Liver (tissue), 3 donors: ENCODE results near the gene IFT20.

Experiments used
- FOXA1 ChIP-seq: IDR thresholded peaks from 2 replicates; pipeline ENCODE4 v1.6.1; 2016; ENCODE audit warnings: antibody characterized with exemption
- HNF4G ChIP-seq: IDR thresholded peaks from 2 replicates; pipeline ENCODE4 v1.6.1; 2016; ENCODE audit warnings: antibody characterized with exemption
- NR2F2 ChIP-seq: IDR thresholded peaks from 2 replicates; pipeline ENCODE4 v1.6.1; 2016; ENCODE audit warnings: antibody characterized with exemption
- TAF1 ChIP-seq: conservative IDR thresholded peaks from 2 replicates; pipeline ENCODE4 v1.6.1; 2016; ENCODE audit warnings: antibody characterized with exemption, mild to moderate bottlenecking
- TF ChIP-seq, protein P1 (sequence below): fragments of 150-350 bp; IDR thresholded peaks from 2 replicates; pipeline ENCODE4 v1.5.1; 2017; ENCODE audit warnings: improper control_type of control experiment, low read depth, low read length; ENCODE audit not compliant: missing input control
- TF ChIP-seq, protein P2 (sequence below): IDR thresholded peaks from 2 replicates; pipeline ENCODE4 v1.6.1; 2016; ENCODE audit warnings: antibody characterized with exemption
- TF ChIP-seq, protein P3 (sequence below): IDR thresholded peaks from 2 replicates; pipeline ENCODE4 v1.6.1; 2016; ENCODE audit warnings: antibody characterized with exemption
- TF ChIP-seq, protein P4 (sequence below): IDR thresholded peaks from 2 replicates; pipeline ENCODE4 v1.6.1; 2016; ENCODE audit warnings: antibody characterized with exemption, mild to moderate bottlenecking
- TF ChIP-seq, protein P5 (sequence below): IDR thresholded peaks from 2 replicates; pipeline ENCODE4 v1.6.1; 2016; ENCODE audit warnings: antibody characterized with exemption
- donor health status: healthy.
- donor health status: healthy.

DNA sequence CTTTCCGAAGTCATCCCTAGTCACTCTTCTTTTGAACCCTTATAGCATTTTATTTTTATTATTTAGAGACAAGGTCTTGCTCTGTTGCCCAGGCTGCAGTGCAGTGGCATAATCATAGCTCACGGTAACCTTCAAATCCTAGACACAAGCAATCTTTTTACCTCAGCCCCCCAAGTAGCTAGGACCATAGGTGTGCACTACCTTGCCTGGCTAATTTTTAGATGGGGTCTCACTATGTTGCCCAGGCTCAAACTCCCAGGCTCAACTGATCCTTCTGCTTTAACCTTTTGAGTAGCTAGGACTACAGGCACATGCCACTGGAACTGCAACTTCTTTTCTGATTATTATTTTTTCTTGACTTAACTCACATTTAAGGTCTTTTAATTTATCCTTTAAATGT, 49.3 kb downstream of the IFT20 start:
- TF ChIP-seq, protein P1, sequence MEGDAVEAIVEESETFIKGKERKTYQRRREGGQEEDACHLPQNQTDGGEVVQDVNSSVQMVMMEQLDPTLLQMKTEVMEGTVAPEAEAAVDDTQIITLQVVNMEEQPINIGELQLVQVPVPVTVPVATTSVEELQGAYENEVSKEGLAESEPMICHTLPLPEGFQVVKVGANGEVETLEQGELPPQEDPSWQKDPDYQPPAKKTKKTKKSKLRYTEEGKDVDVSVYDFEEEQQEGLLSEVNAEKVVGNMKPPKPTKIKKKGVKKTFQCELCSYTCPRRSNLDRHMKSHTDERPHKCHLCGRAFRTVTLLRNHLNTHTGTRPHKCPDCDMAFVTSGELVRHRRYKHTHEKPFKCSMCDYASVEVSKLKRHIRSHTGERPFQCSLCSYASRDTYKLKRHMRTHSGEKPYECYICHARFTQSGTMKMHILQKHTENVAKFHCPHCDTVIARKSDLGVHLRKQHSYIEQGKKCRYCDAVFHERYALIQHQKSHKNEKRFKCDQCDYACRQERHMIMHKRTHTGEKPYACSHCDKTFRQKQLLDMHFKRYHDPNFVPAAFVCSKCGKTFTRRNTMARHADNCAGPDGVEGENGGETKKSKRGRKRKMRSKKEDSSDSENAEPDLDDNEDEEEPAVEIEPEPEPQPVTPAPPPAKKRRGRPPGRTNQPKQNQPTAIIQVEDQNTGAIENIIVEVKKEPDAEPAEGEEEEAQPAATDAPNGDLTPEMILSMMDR, result no peak
- TF ChIP-seq, protein P2, sequence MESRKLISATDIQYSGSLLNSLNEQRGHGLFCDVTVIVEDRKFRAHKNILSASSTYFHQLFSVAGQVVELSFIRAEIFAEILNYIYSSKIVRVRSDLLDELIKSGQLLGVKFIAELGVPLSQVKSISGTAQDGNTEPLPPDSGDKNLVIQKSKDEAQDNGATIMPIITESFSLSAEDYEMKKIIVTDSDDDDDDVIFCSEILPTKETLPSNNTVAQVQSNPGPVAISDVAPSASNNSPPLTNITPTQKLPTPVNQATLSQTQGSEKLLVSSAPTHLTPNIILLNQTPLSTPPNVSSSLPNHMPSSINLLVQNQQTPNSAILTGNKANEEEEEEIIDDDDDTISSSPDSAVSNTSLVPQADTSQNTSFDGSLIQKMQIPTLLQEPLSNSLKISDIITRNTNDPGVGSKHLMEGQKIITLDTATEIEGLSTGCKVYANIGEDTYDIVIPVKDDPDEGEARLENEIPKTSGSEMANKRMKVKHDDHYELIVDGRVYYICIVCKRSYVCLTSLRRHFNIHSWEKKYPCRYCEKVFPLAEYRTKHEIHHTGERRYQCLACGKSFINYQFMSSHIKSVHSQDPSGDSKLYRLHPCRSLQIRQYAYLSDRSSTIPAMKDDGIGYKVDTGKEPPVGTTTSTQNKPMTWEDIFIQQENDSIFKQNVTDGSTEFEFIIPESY, result no peak
- TF ChIP-seq, protein P3, sequence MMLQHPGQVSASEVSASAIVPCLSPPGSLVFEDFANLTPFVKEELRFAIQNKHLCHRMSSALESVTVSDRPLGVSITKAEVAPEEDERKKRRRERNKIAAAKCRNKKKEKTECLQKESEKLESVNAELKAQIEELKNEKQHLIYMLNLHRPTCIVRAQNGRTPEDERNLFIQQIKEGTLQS, result no peak
- no peak for TF ChIP-seq FOXA1
- TF ChIP-seq, protein P4, sequence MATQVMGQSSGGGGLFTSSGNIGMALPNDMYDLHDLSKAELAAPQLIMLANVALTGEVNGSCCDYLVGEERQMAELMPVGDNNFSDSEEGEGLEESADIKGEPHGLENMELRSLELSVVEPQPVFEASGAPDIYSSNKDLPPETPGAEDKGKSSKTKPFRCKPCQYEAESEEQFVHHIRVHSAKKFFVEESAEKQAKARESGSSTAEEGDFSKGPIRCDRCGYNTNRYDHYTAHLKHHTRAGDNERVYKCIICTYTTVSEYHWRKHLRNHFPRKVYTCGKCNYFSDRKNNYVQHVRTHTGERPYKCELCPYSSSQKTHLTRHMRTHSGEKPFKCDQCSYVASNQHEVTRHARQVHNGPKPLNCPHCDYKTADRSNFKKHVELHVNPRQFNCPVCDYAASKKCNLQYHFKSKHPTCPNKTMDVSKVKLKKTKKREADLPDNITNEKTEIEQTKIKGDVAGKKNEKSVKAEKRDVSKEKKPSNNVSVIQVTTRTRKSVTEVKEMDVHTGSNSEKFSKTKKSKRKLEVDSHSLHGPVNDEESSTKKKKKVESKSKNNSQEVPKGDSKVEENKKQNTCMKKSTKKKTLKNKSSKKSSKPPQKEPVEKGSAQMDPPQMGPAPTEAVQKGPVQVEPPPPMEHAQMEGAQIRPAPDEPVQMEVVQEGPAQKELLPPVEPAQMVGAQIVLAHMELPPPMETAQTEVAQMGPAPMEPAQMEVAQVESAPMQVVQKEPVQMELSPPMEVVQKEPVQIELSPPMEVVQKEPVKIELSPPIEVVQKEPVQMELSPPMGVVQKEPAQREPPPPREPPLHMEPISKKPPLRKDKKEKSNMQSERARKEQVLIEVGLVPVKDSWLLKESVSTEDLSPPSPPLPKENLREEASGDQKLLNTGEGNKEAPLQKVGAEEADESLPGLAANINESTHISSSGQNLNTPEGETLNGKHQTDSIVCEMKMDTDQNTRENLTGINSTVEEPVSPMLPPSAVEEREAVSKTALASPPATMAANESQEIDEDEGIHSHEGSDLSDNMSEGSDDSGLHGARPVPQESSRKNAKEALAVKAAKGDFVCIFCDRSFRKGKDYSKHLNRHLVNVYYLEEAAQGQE, result no peak
- TF ChIP-seq HNF4G, result no peak
- TF ChIP-seq NR2F2, result no peak
- TF ChIP-seq TAF1, result no peak
- TF ChIP-seq, protein P5, sequence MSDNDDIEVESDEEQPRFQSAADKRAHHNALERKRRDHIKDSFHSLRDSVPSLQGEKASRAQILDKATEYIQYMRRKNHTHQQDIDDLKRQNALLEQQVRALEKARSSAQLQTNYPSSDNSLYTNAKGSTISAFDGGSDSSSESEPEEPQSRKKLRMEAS, result no peak
